ENCODE data around the gene FABP1.

FABP1 gene

DNA sequence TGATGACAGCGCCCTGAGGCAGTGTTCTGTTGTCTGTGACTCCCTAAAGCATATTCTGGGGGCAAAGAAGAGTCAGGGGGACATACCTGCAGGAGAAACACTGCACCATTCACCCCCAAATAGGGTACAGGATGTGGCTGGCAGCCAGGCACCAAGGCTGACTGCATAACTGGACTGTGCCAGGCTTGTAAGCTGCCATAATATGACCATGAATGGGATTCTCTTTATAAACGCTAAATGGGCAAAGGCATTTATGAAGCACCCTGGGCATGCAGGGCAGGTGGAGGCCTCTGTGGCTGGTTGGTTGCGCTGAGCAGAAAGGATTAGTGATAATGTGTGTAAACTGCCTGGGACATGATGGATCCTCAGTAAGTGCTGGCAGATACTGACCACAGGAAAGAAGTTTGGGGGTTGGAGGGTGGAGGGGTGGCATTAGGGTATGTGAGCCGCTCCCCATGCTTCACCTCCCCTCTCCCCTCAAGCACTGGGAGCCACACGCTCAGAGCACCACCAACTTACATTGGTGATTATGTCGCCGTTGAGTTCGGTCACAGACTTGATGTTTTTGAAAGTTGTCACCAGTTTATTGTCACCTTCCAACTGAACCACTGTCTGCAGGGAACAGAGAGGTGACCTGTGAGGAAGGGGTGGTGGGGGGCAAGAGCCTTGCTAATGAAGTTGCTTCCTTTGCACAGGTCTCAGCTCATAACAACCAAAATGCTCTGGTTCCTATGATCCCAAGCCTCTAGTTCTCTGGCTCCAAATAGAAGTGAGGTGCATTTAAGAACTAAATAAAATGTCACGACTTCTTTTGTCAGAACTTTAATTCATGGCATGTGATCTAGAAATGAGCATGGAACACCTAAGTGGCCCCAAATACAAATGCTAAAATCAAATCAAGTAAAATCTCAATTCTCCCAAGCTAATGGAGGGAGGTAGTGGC is 3.6 kb downstream of the FABP1 start:
- H3K9ac ChIP-seq = no peak overlapping the region
- no peaks in the 10 kb centered on the region for H3K36me3 ChIP-seq (ENCODE audit: insufficient read depth)
- no peak overlapping the region for H3K4me3 ChIP-seq (IDR thresholded peaks at IDR 0.05; ENCODE audit: insufficient read depth, low read depth, low read length)
- no peaks in the 10 kb centered on the region for H3K27me3 ChIP-seq (ENCODE audit: insufficient read depth, low read depth)
- H4K20me1 ChIP-seq (ENCODE audit: insufficient read depth) = no peaks in the 10 kb centered on the region
- no peak for TF ChIP-seq CTCF (conservative IDR thresholded peaks at IDR 0.05; ENCODE audit: low read depth, low read length)
- H3K27ac ChIP-seq = no peak overlapping the region
- H3K4me1 ChIP-seq (ENCODE audit: low read depth, poor library complexity, severe bottlenecking) = no peaks in the 10 kb centered on the region
- H2AFZ ChIP-seq (ENCODE audit: low read depth) = no peak overlapping the region
- no peaks in the 10 kb centered on the region for H3K79me2 ChIP-seq (ENCODE audit: insufficient read depth, low read depth)
- H3K4me2 ChIP-seq = no peak overlapping the region

DNA sequence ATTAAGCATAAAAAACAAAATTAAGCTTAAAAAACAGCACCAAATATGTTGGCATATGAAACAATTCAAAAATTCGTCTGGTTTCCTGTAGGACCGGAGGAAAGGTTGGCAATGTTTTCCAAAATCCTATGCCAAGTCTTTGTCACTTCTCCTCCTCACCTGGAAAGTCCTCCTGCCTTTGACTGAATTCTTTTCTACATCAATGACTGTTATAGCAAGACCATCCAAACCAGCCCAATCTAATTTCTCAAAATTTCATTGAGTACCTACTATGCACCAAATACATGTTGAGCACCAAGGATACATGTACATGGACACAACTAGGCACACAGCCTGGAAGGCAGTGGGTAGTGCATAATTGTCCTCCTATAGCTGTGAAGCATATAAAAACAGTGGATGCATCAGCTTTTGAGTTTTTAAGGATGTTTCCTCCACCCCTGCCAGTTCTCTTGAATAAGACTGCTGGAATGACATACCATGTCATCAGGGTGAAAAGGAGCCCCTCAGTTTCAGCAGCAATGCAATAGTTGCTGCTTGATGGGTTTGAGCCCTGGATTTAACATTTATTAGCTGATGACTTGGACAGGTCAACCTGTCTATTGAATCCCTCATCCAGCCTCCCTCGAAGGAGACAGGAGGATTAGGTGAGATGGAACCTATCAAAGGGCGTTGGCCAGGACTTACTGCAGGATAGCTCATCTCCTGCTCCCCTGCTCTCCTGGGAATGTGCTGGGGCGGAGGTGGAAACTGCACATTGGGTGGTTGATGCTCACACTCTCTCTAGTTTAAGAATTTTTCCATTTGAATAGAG is 4.5 kb downstream of the FABP1 start:
- Histone ChIP-seq H3K9ac (no peak overlapping the region), H4K20me1 (ENCODE audit: insufficient read depth) (no peaks in the 10 kb centered on the region), H3K79me2 (ENCODE audit: insufficient read depth, low read depth) (no peaks in the 10 kb centered on the region), H3K4me1 (ENCODE audit: low read depth, poor library complexity, severe bottlenecking) (no peaks in the 10 kb centered on the region), H3K4me3 (IDR thresholded peaks at IDR 0.05; ENCODE audit: insufficient read depth, low read depth, low read length) (no peak overlapping the region), H3K4me2 (no peak overlapping the region), H3K36me3 (ENCODE audit: insufficient read depth) (no peaks in the 10 kb centered on the region), H2AFZ (ENCODE audit: low read depth) (no peak overlapping the region), H3K27ac (no peak overlapping the region), H3K27me3 (ENCODE audit: insufficient read depth, low read depth) (no peaks in the 10 kb centered on the region)
- TF ChIP-seq CTCF (conservative IDR thresholded peaks at IDR 0.05; ENCODE audit: low read depth, low read length) = no peak

GRCh38 chr2:88122141-88122884 is 5.5 kb downstream of the FABP1 start:
- Histone ChIP-seq H2AFZ (ENCODE audit: low read depth) (no peak overlapping the region), H3K27ac (no peak overlapping the region), H3K36me3 (ENCODE audit: insufficient read depth) (no peaks in the 10 kb centered on the region), H3K27me3 (ENCODE audit: insufficient read depth, low read depth) (no peaks in the 10 kb centered on the region), H3K4me1 (ENCODE audit: low read depth, poor library complexity, severe bottlenecking) (no peaks in the 10 kb centered on the region), H3K79me2 (ENCODE audit: insufficient read depth, low read depth) (no peaks in the 10 kb centered on the region), H3K9ac (no peak overlapping the region), H4K20me1 (ENCODE audit: insufficient read depth) (no peaks in the 10 kb centered on the region), H3K4me2 (no peak overlapping the region), H3K4me3 (IDR thresholded peaks at IDR 0.05; ENCODE audit: insufficient read depth, low read depth, low read length) (no peak overlapping the region)
- no peak for TF ChIP-seq CTCF (conservative IDR thresholded peaks at IDR 0.05; ENCODE audit: low read depth, low read length)

- Histone ChIP-seq H3K4me1 (ENCODE audit: low read depth, poor library complexity, severe bottlenecking) (no peaks in the 10 kb centered on the region), H4K20me1 (ENCODE audit: insufficient read depth) (no peaks in the 10 kb centered on the region), H2AFZ (ENCODE audit: low read depth) (no peak overlapping the region), H3K4me3 (IDR thresholded peaks at IDR 0.05; ENCODE audit: insufficient read depth, low read depth, low read length) (no peak overlapping the region), H3K27ac (no peak overlapping the region), H3K9ac (no peak overlapping the region), H3K27me3 (ENCODE audit: insufficient read depth, low read depth) (no peaks in the 10 kb centered on the region), H3K79me2 (ENCODE audit: insufficient read depth, low read depth) (no peaks in the 10 kb centered on the region), H3K36me3 (ENCODE audit: insufficient read depth) (no peaks in the 10 kb centered on the region), H3K4me2 (no peak overlapping the region)
- TF ChIP-seq CTCF (conservative IDR thresholded peaks at IDR 0.05; ENCODE audit: low read depth, low read length) = no peak
Measured at GRCh38 chr2:88121678-88122077, 6.2 kb downstream of the FABP1 start.

Data from KMS-11 (cell line).